GM19452 (cell line): Measurements from ENCODE around the gene ZHX3.
"Not testable (repeated sequence)": the region's sequence is repeated elsewhere in the genome, so short reads cannot be mapped to it uniquely, and the experiment has no call there.

Experiments
- ATAC-seq: cut with Tn5 transposase; IDR thresholded peaks from one replicate; pipeline ENCODE4 v1.9.1; 2021; ENCODE audit not compliant: unreplicated experiment

The ZHX3 gene

GRCh38 chr20:41137614-41138474 is 179.7 kb downstream of the ZHX3 start:
- peak; percentile 19 for ATAC-seq

- peak; percentile 58 for ATAC-seq
Measured at GRCh38 chr20:41136680-41137613, 180.6 kb downstream of the ZHX3 start, which contains the start of gene PLCG1. PLCG1 (plus strand) TSS chr20:41137543; CDS start chr20:41137642, 99 bp downstream.

GRCh38 chr20:41135888-41136679 is 181.4 kb downstream of the ZHX3 start:
- no peak for ATAC-seq

- no peak for ATAC-seq
Measured at GRCh38 chr20:41135187-41135887, 182.2 kb downstream of the ZHX3 start.

GRCh38 chr20:41134362-41135186 is 183.0 kb downstream of the ZHX3 start:
- ATAC-seq, result no peak

GRCh38 chr20:41133709-41134361 is 183.7 kb downstream of the ZHX3 start:
- peak; percentile 39 for ATAC-seq

- ATAC-seq, result not testable (repeated sequence)
Measured at GRCh38 chr20:41132388-41132775, 185.1 kb downstream of the ZHX3 start.

GRCh38 chr20:41131594-41132387 is 185.7 kb downstream of the ZHX3 start:
- ATAC-seq, result no peak
